Measurements from ENCODE around the gene ATP2B2. TPM values are rescaled to one million over a fixed set of nuclear protein-coding genes. Genes with fewer than 3 reads are reported as not detected.

Gene ATP2B2
- total and polyA plus RNA-seq, 10 of the 15 experiments (the other 5 are each of a cell fraction or from before 2014, with no cell fraction given), result 0.04 TPM; not detected in 9

- Histone ChIP-seq H3K27me3 (replicated peaks in 1 of 2; ENCODE audit: control insufficient read depth in 2 of 2, insufficient read depth in 2 of 2, low read length in 1 of 2) (no peaks in the 10 kb centered on the region; a peak in 1 of 4 replicates), H3K4me2 (ENCODE audit: control insufficient read depth, insufficient read depth) (no peak overlapping the region), H3K9ac (ENCODE audit: control insufficient read depth, insufficient read depth, low read length) (no peak overlapping the region), H3K27ac (ENCODE audit: control insufficient read depth, insufficient read depth) (no peak overlapping the region), H3K4me1 (ENCODE audit: control insufficient read depth, insufficient read depth, low read length) (peaks cover 16% of the 10 kb centered on the region), H2AFZ (ENCODE audit: control insufficient read depth, low read depth, low read length) (no peak overlapping the region), H3K9me3 (replicated peaks; ENCODE audit: control insufficient read depth, insufficient read depth, low read length) (no peaks in the 10 kb centered on the region; the same call in 2 of the 3 replicates), H3K79me2 (ENCODE audit: control insufficient read depth, insufficient read depth, low read length) (no peaks in the 10 kb centered on the region), H4K20me1 (ENCODE audit: control insufficient read depth, insufficient read depth) (no peaks in the 10 kb centered on the region), H3K4me3 (no peak overlapping the region), H3K36me3 (ENCODE audit: control insufficient read depth in 2 of 2, insufficient read depth in 2 of 2, low read length in 1 of 2) (no peaks in the 10 kb centered on the region)
- POLR2A ChIA-PET, result no interaction called here
- 6% methylated on average over 3 of the region's 3 CpGs for WGBS (ENCODE audit: insufficient coverage, insufficient replicate concordance, low lambda C conversion rate, missing lambda C conversion rate)
- DNase-seq (ENCODE audit: low read depth, low spot score) (no peak), ATAC-seq (no peak), FAIRE-seq (no peak)
- BruUV-seq (replicated peaks), result no TSS peak
- RAD21 ChIA-PET (ENCODE audit: unreplicated experiment), result no interaction called here
- TF ChIP-seq SPI1 (IDR thresholded peaks at IDR 0.05; ENCODE audit: borderline replicate concordance, insufficient read depth, low read depth, low read length), result peak; percentile 23; the same call in 1 of the 2 replicates
- TF ChIP-seq CHD1 (IDR thresholded peaks at IDR 0.05; ENCODE audit: low read depth, low read length), result no peak
- in situ Hi-C loops (cut with MboI) (no loop called here), intact Hi-C loops (cut with micrococcal nuclease; ENCODE audit: unreplicated experiment) (no loop called here)
- SMC1A ChIA-PET (ENCODE audit: uncharacterized antibody, unreplicated experiment), result no interaction called here
- CTCF ChIA-PET, result no interaction called here
Observed at GRCh38 chr3:10457560-10457959, 47.8 kb downstream of the ATP2B2 start.

- POLR2A ChIA-PET, result no interaction called here
- TF ChIP-seq STAT3 (IDR thresholded peaks at IDR 0.05; ENCODE audit: low read depth, low read length), result no peak
- TF ChIP-seq TAF1 (IDR thresholded peaks at IDR 0.05; ENCODE audit: borderline replicate concordance, low read depth, low read length), result no peak
- no peak for TF ChIP-seq CHD4 (IDR thresholded peaks at IDR 0.05)
- no peak for TF ChIP-seq DPF2 (IDR thresholded peaks at IDR 0.05)
- no peak for TF ChIP-seq RB1 (IDR thresholded peaks at IDR 0.05; ENCODE audit: borderline replicate concordance)
- no peak for TF ChIP-seq YY1 (IDR thresholded peaks at IDR 0.05; ENCODE audit: low read depth, low read length)
- no peak for TF ChIP-seq BHLHE40 (IDR thresholded peaks at IDR 0.05; ENCODE audit: borderline replicate concordance in 1 of 2, low read depth in 2 of 2, low read length in 1 of 2)
- no peak for TF ChIP-seq CREB1 (IDR thresholded peaks at IDR 0.05; ENCODE audit: low read depth)
- no peak for TF ChIP-seq CREM (IDR thresholded peaks at IDR 0.05; ENCODE audit: low read depth)
- no peak for TF ChIP-seq WRNIP1 (IDR thresholded peaks at IDR 0.05; ENCODE audit: borderline replicate concordance, low read depth, low read length)
- no peak for TF ChIP-seq SUZ12 (IDR thresholded peaks at IDR 0.05; ENCODE audit: unreplicated experiment)
- TF ChIP-seq ZBTB4 (CRISPR knock-in tag; IDR thresholded peaks at IDR 0.05), result no peak
- TF ChIP-seq IRF3 (IDR thresholded peaks at IDR 0.05), result no peak
- TF ChIP-seq RFX5 (IDR thresholded peaks at IDR 0.05; ENCODE audit: low read depth, low read length), result no peak
- no peak for TF ChIP-seq SMAD5 (IDR thresholded peaks at IDR 0.05; ENCODE audit: low read depth)
Observed at GRCh38 chr3:10456981-10457380, 48.4 kb downstream of the ATP2B2 start.

More at GRCh38 chr3:10456981-10457380, 48.4 kb downstream of the ATP2B2 start:
- in situ Hi-C loops (cut with MboI), result no loop called here
- BruUV-seq (replicated peaks), result no TSS peak
- no peak for FAIRE-seq
- 3% methylated on average over 2 of the region's 2 CpGs for WGBS (ENCODE audit: insufficient coverage, insufficient replicate concordance, low lambda C conversion rate, missing lambda C conversion rate)
- ChIA-PET RAD21 (ENCODE audit: unreplicated experiment) (no interaction called here), CTCF (no interaction called here), SMC1A (ENCODE audit: uncharacterized antibody, unreplicated experiment) (no interaction called here)
- no peaks in the 10 kb centered on the region; the same call in 2 of the 3 replicates for H3K9me3 ChIP-seq (replicated peaks; ENCODE audit: control insufficient read depth, insufficient read depth, low read length)
- no peak for ATAC-seq
- no peaks in the 10 kb centered on the region for H4K20me1 ChIP-seq (ENCODE audit: control insufficient read depth, insufficient read depth)
- no peaks in the 10 kb centered on the region; a peak in 1 of 4 replicates for H3K27me3 ChIP-seq (replicated peaks in 1 of 2; ENCODE audit: control insufficient read depth in 2 of 2, insufficient read depth in 2 of 2, low read length in 1 of 2)
- no peak overlapping the region for H3K9ac ChIP-seq (ENCODE audit: control insufficient read depth, insufficient read depth, low read length)
- intact Hi-C loops (cut with micrococcal nuclease; ENCODE audit: unreplicated experiment), result no loop called here
- peaks cover 16% of the 10 kb centered on the region for H3K4me1 ChIP-seq (ENCODE audit: control insufficient read depth, insufficient read depth, low read length)
- no peaks in the 10 kb centered on the region for H3K36me3 ChIP-seq (ENCODE audit: control insufficient read depth in 2 of 2, insufficient read depth in 2 of 2, low read length in 1 of 2)
- no peak overlapping the region for H3K4me2 ChIP-seq (ENCODE audit: control insufficient read depth, insufficient read depth)
- no peaks in the 10 kb centered on the region for H3K79me2 ChIP-seq (ENCODE audit: control insufficient read depth, insufficient read depth, low read length)
- no peak overlapping the region for H3K4me3 ChIP-seq
- H2AFZ ChIP-seq (ENCODE audit: control insufficient read depth, low read depth, low read length), result no peak overlapping the region
- no peak for DNase-seq (ENCODE audit: low read depth, low spot score)
- H3K27ac ChIP-seq (ENCODE audit: control insufficient read depth, insufficient read depth), result no peak overlapping the region
